HepG2 (cell line): Measurements from ENCODE around the gene TEX9.

Experiments used
- MAX ChIP-seq: IDR thresholded peaks from 2 replicates; pipeline ENCODE4 v1.6.1; 2012; ENCODE audit warnings: inconsistent platforms
- POLR2G ChIP-seq: fragments of 200-400 bp; formaldehyde crosslinking; IDR thresholded peaks from 2 replicates; pipeline ENCODE4 v1.6.1; 2018; ENCODE audit warnings: mild to moderate bottlenecking, low read depth, low read length, moderate library complexity

- no peak for TF ChIP-seq POLR2G
- TF ChIP-seq MAX: no peak
Observed at GRCh38 chr15:56342653-56343052, 22.6 kb upstream of the TEX9 start.
